ENCODE results near the gene NTNG1.

NTNG1 gene

GRCh38 chr1:107525145-107525544, 384.3 kb downstream of the NTNG1 start:
- no peak for DNase-seq

GRCh38 chr1:107525961-107526360, 385.1 kb downstream of the NTNG1 start:
- DNase-seq: no peak

GRCh38 chr1:107526524-107527198, 385.8 kb downstream of the NTNG1 start:
- DNase-seq: no peak

GRCh38 chr1:107529511-107530149, 388.8 kb downstream of the NTNG1 start:
- DNase-seq: peak; percentile 95 to 96

- peak in 1 of 2 experiments; percentile 52 for DNase-seq
Measured at GRCh38 chr1:107530543-107530942, 389.7 kb downstream of the NTNG1 start.

GRCh38 chr1:107531065-107531908, 390.4 kb downstream of the NTNG1 start:
- DNase-seq: peak in 1 of 2 experiments; percentile 70

GRCh38 chr1:107532318-107532717, 391.5 kb downstream of the NTNG1 start:
- DNase-seq: peak; percentile 93 to 98
